MM.1S (cell line): ENCODE measurements around the gene TSPYL4.

Experiments used
- DNase-seq: peaks from one replicate; pipeline ENCODE4 v3.0.0-alpha.2; 2015
- H2AFZ ChIP-seq: fragments of 300-600 bp; sonication (generic); 2 replicates; pipeline ENCODE4 v1.6.0; 2016; ENCODE audit warnings: antibody characterized with exemption, low read length
- H3F3A ChIP-seq: fragments of 300-600 bp; sonication (generic); 2 replicates; pipeline ENCODE4 v1.6.1; 2016; ENCODE audit warnings: mild to moderate bottlenecking, antibody characterized with exemption, low read length, moderate library complexity, mixed read lengths; ENCODE audit not compliant: insufficient read depth
- H3K27ac ChIP-seq: fragments of 300-600 bp; sonication (generic); 2 replicates; pipeline ENCODE4 v1.5.1; 2016; ENCODE audit warnings: mild to moderate bottlenecking, low read length
- H3K27me3 ChIP-seq: fragments of 300-600 bp; sonication (generic); replicated peaks from 2 replicates; pipeline ENCODE4 v1.6.0; 2016; ENCODE audit warnings: low read length; ENCODE audit not compliant: insufficient read depth
- H3K36me3 ChIP-seq: fragments of 300-600 bp; sonication (generic); replicated peaks from 2 replicates; pipeline ENCODE4 v1.6.1; 2016; ENCODE audit warnings: mild to moderate bottlenecking, low read length, mixed read lengths; ENCODE audit not compliant: insufficient read depth
- H3K4me1 ChIP-seq: fragments of 300-600 bp; sonication (generic); 2 replicates; pipeline ENCODE4 v1.6.1; 2016; ENCODE audit warnings: low read length, mixed read lengths
- H3K4me2 ChIP-seq: fragments of 300-600 bp; sonication (generic); 2 replicates; pipeline ENCODE4 v1.6.0; 2016; ENCODE audit warnings: low read depth, low read length
- H3K4me3 ChIP-seq: fragments of 300-600 bp; sonication (generic); 2 replicates; pipeline ENCODE4 v1.5.1; 2016; ENCODE audit warnings: low read length, mixed read lengths
- H3K79me2 ChIP-seq: fragments of 300-600 bp; sonication (generic); 2 replicates; pipeline ENCODE4 v1.6.1; 2016; ENCODE audit warnings: mixed run types, low read length, mixed read lengths
- H3K9ac ChIP-seq: fragments of 300-600 bp; sonication (generic); 2 replicates; pipeline ENCODE4 v1.6.1; 2016; ENCODE audit warnings: low read length, mixed read lengths
- H3K9me2 ChIP-seq: fragments of 300-600 bp; sonication (generic); replicated peaks from 2 replicates; pipeline ENCODE4 v1.6.1; 2016; ENCODE audit warnings: mild to moderate bottlenecking, low read length, mixed read lengths; ENCODE audit not compliant: insufficient read depth
- H3K9me3 ChIP-seq: fragments of 300-600 bp; sonication (generic); replicated peaks from 2 replicates; pipeline ENCODE4 v1.6.1; 2016; ENCODE audit warnings: mild to moderate bottlenecking, low read length, mixed read lengths; ENCODE audit not compliant: insufficient read depth
- H4K20me1 ChIP-seq: fragments of 300-600 bp; sonication (generic); 2 replicates; pipeline ENCODE4 v1.6.1; 2016; ENCODE audit warnings: mild to moderate bottlenecking, low read length, moderate library complexity, mixed read lengths; ENCODE audit not compliant: insufficient read depth
- EZH2 ChIP-seq: fragments of 300-600 bp; sonication (generic); optimal IDR thresholded peaks from 2 replicates; pipeline ENCODE3; 2017; ENCODE audit warnings: low read depth, mild to moderate bottlenecking, antibody characterized with exemption, low read length, mixed read lengths
- EZH2phosphoT487 ChIP-seq: fragments of 300-600 bp; sonication (generic); IDR thresholded peaks from 2 replicates; pipeline ENCODE4 v1.6.1; 2018; ENCODE audit warnings: antibody characterized with exemption, low read length
- TF ChIP-seq, protein P1 (sequence below): fragments of 300-600 bp; sonication (generic); IDR thresholded peaks from 2 replicates; pipeline ENCODE4 v1.5.1; 2016; ENCODE audit warnings: antibody characterized with exemption, low read length, mixed read lengths

TSPYL4 gene

DNA sequence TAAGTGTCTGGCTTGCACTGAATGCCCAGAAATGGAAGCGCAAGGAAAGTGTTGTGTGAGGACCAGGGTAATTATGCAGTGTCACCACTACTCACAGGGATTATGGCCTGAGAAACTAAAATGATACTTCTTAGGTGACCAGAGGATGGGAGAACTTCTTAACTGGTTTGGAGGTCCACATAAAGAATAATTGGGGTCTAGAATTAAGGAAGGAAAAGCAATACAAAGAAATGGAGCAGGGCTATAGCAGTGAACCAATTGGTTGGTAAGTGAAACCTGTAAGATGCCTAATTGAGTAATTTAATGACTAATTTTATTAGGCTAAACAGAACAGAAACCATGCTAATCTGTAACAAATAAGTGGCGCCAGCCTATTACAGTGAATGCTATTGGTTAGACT, 5.3 kb downstream of the TSPYL4 start:
- DNase-seq = no peak
- H3K9me2 ChIP-seq = no peaks in the 10 kb centered on the region
- no peak overlapping the region for H3K27ac ChIP-seq
- no peaks in the 10 kb centered on the region for H3F3A ChIP-seq
- H3K4me2 ChIP-seq = no peak overlapping the region
- no peaks in the 10 kb centered on the region for H3K27me3 ChIP-seq
- no peak overlapping the region for H3K4me3 ChIP-seq
- H2AFZ ChIP-seq = no peak overlapping the region
- H3K9me3 ChIP-seq = no peaks in the 10 kb centered on the region
- TF ChIP-seq EZH2phosphoT487 (no peak), EZH2 (no peak)
- TF ChIP-seq, protein P1, sequence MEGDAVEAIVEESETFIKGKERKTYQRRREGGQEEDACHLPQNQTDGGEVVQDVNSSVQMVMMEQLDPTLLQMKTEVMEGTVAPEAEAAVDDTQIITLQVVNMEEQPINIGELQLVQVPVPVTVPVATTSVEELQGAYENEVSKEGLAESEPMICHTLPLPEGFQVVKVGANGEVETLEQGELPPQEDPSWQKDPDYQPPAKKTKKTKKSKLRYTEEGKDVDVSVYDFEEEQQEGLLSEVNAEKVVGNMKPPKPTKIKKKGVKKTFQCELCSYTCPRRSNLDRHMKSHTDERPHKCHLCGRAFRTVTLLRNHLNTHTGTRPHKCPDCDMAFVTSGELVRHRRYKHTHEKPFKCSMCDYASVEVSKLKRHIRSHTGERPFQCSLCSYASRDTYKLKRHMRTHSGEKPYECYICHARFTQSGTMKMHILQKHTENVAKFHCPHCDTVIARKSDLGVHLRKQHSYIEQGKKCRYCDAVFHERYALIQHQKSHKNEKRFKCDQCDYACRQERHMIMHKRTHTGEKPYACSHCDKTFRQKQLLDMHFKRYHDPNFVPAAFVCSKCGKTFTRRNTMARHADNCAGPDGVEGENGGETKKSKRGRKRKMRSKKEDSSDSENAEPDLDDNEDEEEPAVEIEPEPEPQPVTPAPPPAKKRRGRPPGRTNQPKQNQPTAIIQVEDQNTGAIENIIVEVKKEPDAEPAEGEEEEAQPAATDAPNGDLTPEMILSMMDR = no peak
- peaks cover 23% of the 10 kb centered on the region for H3K79me2 ChIP-seq
- no peak overlapping the region for H3K9ac ChIP-seq
- no peaks in the 10 kb centered on the region for H3K36me3 ChIP-seq
- no peaks in the 10 kb centered on the region for H4K20me1 ChIP-seq
- H3K4me1 ChIP-seq = peaks cover 7% of the 10 kb centered on the region; the same call in 1 of the 2 replicates

DNA sequence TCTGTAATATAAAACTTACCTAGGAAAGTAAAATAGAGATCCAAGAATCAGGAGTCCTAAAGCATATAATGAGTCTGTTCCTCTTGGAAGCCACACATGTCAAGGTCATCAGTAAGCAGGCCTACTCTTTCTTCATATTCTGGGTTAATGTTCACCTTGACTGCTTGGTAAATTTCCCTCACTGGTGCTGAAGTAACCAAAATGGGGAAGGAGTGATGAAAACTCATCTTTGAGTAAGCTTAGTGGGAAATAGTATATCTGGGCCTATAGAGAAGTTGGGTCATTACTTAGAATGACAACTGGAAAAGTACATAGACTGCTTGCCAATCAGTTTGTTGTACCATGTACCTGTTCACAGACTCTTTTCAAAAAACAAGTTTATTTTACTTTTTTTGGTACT, 6.6 kb downstream of the TSPYL4 start:
- no peak overlapping the region for H2AFZ ChIP-seq
- no peak overlapping the region for H3K4me2 ChIP-seq
- no peaks in the 10 kb centered on the region for H3K27me3 ChIP-seq
- H3K79me2 ChIP-seq = peaks cover 12% of the 10 kb centered on the region; the same call in 1 of the 2 replicates
- no peak for DNase-seq
- no peaks in the 10 kb centered on the region for H3K36me3 ChIP-seq
- TF ChIP-seq EZH2phosphoT487 (no peak), EZH2 (no peak)
- TF ChIP-seq, protein P1 = no peak
- H3K9me3 ChIP-seq = no peaks in the 10 kb centered on the region
- no peaks in the 10 kb centered on the region for H4K20me1 ChIP-seq
- H3K9me2 ChIP-seq = no peaks in the 10 kb centered on the region
- no peaks in the 10 kb centered on the region for H3K4me1 ChIP-seq
- no peak overlapping the region for H3K27ac ChIP-seq
- H3K4me3 ChIP-seq = no peak overlapping the region
- H3K9ac ChIP-seq = no peak overlapping the region
- H3F3A ChIP-seq = no peaks in the 10 kb centered on the region

DNA sequence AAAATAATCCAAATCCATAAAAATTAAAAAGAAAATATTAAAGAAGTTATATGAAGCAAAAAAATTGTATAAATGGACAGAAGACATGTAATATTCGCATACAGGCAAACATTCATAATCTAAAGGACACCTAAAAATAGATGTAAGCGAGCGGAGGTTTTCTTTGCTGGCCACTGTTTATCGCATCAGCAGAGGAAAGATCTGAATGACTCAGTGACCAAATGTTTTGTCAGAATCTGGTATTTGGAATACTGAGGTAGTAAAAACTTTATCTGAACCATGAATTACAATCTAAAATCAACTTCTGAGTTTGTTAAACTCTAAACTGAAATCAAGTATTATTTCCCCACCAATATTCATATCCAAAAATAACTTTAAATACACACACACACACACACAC, 7.8 kb downstream of the TSPYL4 start:
- no peaks in the 10 kb centered on the region for H3K36me3 ChIP-seq
- H3K9me3 ChIP-seq = no peaks in the 10 kb centered on the region
- no peak overlapping the region for H2AFZ ChIP-seq
- H3F3A ChIP-seq = no peaks in the 10 kb centered on the region
- no peak for DNase-seq
- H3K79me2 ChIP-seq = peaks cover 5% of the 10 kb centered on the region; the same call in 1 of the 2 replicates
- no peaks in the 10 kb centered on the region for H3K27me3 ChIP-seq
- TF ChIP-seq, protein P1 = no peak
- no peak for TF ChIP-seq EZH2
- no peak for TF ChIP-seq EZH2phosphoT487
- H3K4me3 ChIP-seq = no peak overlapping the region
- no peaks in the 10 kb centered on the region for H3K9me2 ChIP-seq
- no peak overlapping the region for H3K9ac ChIP-seq
- H3K27ac ChIP-seq = no peak overlapping the region
- no peaks in the 10 kb centered on the region for H3K4me1 ChIP-seq
- no peak overlapping the region for H3K4me2 ChIP-seq
- H4K20me1 ChIP-seq = no peaks in the 10 kb centered on the region
